Measurements from ENCODE around the gene ZNF554.

DNA sequence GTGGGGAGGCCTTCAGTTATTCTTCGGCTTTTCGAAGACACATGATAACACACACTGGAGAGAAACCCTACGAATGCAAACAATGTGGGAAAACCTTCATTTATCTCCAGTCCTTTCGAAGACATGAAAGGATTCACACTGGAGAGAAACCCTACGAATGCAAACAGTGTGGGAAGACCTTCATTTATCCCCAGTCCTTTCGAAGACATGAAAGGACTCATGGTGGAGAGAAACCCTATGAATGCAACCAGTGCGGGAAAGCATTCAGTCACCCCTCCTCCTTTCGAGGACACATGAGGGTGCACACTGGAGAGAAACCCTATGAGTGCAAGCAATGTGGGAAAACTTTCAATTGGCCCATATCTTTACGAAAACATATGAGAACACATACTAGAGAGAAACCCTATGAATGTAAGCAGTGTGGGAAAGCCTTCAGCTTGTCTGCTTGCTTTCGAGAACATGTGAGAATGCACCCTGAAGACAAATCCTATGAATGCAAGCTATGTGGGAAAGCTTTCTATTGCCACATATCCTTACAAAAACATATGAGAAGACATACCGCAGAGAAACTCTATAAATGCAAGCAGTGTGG lies 33.4 kb downstream of the ZNF554 start:
- no peak for TF ChIP-seq POLR2AphosphoS5 (IDR thresholded peaks at IDR 0.05; ENCODE audit: low read depth)
- TF ChIP-seq, protein P1, sequence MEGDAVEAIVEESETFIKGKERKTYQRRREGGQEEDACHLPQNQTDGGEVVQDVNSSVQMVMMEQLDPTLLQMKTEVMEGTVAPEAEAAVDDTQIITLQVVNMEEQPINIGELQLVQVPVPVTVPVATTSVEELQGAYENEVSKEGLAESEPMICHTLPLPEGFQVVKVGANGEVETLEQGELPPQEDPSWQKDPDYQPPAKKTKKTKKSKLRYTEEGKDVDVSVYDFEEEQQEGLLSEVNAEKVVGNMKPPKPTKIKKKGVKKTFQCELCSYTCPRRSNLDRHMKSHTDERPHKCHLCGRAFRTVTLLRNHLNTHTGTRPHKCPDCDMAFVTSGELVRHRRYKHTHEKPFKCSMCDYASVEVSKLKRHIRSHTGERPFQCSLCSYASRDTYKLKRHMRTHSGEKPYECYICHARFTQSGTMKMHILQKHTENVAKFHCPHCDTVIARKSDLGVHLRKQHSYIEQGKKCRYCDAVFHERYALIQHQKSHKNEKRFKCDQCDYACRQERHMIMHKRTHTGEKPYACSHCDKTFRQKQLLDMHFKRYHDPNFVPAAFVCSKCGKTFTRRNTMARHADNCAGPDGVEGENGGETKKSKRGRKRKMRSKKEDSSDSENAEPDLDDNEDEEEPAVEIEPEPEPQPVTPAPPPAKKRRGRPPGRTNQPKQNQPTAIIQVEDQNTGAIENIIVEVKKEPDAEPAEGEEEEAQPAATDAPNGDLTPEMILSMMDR (conservative IDR thresholded peaks at IDR 0.05; ENCODE audit: low read depth in 2 of 2), result no peak
- TF ChIP-seq, protein P2, sequence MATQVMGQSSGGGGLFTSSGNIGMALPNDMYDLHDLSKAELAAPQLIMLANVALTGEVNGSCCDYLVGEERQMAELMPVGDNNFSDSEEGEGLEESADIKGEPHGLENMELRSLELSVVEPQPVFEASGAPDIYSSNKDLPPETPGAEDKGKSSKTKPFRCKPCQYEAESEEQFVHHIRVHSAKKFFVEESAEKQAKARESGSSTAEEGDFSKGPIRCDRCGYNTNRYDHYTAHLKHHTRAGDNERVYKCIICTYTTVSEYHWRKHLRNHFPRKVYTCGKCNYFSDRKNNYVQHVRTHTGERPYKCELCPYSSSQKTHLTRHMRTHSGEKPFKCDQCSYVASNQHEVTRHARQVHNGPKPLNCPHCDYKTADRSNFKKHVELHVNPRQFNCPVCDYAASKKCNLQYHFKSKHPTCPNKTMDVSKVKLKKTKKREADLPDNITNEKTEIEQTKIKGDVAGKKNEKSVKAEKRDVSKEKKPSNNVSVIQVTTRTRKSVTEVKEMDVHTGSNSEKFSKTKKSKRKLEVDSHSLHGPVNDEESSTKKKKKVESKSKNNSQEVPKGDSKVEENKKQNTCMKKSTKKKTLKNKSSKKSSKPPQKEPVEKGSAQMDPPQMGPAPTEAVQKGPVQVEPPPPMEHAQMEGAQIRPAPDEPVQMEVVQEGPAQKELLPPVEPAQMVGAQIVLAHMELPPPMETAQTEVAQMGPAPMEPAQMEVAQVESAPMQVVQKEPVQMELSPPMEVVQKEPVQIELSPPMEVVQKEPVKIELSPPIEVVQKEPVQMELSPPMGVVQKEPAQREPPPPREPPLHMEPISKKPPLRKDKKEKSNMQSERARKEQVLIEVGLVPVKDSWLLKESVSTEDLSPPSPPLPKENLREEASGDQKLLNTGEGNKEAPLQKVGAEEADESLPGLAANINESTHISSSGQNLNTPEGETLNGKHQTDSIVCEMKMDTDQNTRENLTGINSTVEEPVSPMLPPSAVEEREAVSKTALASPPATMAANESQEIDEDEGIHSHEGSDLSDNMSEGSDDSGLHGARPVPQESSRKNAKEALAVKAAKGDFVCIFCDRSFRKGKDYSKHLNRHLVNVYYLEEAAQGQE (IDR thresholded peaks at IDR 0.05; ENCODE audit: unreplicated experiment), result no peak
- TF ChIP-seq EZH2 (IDR thresholded peaks at IDR 0.05; ENCODE audit: low read depth, unreplicated experiment), result no peak
- no peak for TF ChIP-seq CREB1 (CRISPR knock-in tag; IDR thresholded peaks at IDR 0.05; ENCODE audit: low read depth)
- no peak for TF ChIP-seq EZH2phosphoT487 (IDR thresholded peaks at IDR 0.05; ENCODE audit: unreplicated experiment)
- TF ChIP-seq JUNB (IDR thresholded peaks at IDR 0.05; ENCODE audit: unreplicated experiment), result no peak

Measured in GM23338 (cell line).